Fibroblast of skin of abdomen (primary cell): ENCODE data around the gene KIN. TPM values are rescaled to one million over a fixed set of nuclear protein-coding genes. Genes with fewer than 3 reads are reported as not detected.
A peak's percentile ranks its signal among the peaks of the same experiment; 100 is the strongest.
"Not testable (repeated sequence)": the region's sequence is repeated elsewhere in the genome, so short reads cannot be mapped to it uniquely, and the experiment has no call there.

Experiments
- DNase-seq: peaks from one replicate; pipeline ENCODE4 v3.0.0-alpha.2; 2013
- polyA plus RNA-seq, 2 experiments: library from polyadenylated mRNA; unstranded; fragments of 120-200 nt; gene quantifications; one replicate each; pipeline ENCODE4 v1.2.1, GENCODE V29; 2013; ENCODE audit not compliant: insufficient read length in 2 of 2

Gene KIN, protein sequence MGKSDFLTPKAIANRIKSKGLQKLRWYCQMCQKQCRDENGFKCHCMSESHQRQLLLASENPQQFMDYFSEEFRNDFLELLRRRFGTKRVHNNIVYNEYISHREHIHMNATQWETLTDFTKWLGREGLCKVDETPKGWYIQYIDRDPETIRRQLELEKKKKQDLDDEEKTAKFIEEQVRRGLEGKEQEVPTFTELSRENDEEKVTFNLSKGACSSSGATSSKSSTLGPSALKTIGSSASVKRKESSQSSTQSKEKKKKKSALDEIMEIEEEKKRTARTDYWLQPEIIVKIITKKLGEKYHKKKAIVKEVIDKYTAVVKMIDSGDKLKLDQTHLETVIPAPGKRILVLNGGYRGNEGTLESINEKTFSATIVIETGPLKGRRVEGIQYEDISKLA
- polyA plus RNA-seq (2013, experiment 1 of 2; ENCODE audit: insufficient read length): 11.2 TPM
- 11.7 TPM for polyA plus RNA-seq (2013, experiment 2 of 2; ENCODE audit: insufficient read length)

DNA sequence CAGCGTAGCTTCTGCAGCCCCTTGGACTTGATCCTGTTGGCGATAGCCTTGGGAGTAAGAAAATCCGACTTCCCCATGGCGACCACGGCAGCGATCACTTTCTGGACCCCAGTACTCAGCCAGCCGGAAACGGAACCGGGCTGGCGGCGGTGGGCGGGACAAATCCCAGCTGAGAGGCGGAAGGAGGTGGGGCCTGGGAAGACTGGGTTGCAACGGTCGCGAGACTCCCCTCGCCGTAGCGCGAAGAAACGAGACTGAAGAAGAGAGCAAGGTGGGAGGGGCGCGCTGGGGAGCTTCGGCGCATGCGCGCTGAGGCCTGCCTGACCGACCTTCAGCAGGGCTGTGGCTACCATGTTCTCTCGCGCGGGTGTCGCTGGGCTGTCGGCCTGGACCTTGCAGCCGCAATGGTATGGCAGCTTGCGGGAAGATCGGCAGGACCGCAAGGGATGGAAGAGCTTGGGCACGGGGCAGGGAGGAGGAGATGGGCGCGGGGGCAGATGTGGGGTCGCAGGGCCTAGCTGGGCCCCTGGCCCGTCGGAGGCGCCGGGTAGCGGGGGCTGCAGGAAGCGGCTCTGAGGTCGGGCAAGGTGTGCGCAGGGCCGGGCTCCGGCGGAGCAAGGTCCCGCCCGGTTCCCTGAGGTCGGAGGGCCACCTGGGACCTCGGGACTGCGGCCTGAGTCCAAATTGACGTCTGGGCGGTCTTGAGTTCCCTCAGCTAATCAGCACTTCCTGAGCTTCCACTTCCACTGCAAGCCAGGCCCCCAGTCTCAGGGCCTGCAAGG lies at the start of gene KIN, which contains the start of gene ATP5F1C:
KIN (minus strand) TSS at position 137 of the 782 bp plus-strand sequence; CDS start at position 77, 60 bp downstream.
ATP5F1C (plus strand) TSS at position 321 of the 782 bp plus-strand sequence; CDS start at position 352, 31 bp downstream.
- DNase-seq: peak; percentile 96

DNA sequence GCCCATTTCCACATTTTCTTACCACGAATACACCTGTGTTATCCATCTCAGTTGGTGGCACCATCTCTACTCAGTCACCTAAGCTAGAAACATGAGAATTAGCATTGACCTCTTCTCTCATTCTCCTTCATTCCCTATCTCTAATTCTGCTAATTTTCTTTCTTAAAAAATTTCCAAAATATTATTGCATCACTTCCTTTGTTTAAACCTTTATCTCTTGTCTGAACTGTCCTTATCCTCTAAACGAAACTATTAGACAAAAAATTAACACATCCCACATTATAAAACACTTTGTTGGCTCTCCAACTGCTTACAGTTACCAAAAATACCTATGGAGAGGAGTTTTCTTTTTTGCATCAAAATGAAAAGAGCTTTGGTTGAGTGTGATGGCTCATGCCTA lies 48.8 kb upstream of the KIN start:
- DNase-seq: no peak

DNA sequence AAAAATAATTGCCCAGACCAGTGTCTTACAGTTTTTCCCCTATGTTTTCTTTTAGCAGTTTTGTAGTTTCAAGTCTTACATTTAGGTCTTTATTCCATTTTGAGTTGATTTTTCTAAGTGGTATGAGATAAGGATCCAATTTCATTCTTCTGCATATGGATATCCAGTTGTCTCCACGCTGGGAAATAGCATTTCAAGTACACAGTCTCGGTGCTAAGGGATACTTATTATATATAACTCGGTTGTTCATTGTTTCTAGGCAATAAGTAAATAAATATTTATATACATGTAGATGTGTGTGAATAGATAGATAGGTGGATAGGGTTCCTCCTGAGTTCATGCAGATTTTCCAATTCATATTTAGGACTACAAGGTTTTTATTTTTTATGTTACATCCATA lies 46.5 kb upstream of the KIN start:
- no peak for DNase-seq

DNA sequence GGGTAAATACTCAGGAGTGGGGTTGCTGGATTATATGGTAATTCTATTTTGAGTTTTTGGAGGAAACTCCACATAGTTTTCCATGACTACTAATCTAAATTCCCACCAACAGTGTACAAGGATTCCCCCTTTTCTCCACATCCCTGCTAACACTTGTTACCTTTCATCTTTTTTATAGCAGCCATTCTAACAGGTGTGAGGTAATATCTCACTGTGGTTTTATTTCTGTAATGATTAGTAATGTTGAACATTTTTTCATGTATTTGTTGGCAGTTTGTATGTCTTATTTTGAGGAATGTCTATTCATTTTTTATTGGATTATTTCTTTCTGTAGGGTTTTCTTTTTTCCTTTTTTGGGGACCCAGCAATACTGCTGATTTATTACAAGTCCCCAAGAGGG lies 45.4 kb upstream of the KIN start:
- DNase-seq: no peak

DNA sequence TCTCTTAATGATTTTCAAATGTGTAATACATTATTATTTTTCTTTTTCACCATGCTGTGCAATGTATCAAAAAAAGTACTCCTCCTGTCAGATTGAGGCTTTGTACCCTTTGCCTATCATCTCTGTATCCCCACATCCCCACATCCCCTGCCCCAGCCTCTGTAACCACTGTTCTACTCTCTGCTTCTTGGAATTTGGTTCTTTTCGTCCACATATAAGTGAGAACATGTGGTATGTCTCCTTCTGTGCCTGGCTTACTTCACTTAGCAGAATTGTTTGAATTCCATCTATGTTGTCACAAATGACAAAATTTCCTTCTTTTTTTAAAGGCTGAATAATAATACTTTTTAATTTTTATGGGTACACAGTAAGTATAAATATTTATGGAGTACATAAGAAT lies 44.3 kb upstream of the KIN start:
- DNase-seq: peak; percentile 21

DNA sequence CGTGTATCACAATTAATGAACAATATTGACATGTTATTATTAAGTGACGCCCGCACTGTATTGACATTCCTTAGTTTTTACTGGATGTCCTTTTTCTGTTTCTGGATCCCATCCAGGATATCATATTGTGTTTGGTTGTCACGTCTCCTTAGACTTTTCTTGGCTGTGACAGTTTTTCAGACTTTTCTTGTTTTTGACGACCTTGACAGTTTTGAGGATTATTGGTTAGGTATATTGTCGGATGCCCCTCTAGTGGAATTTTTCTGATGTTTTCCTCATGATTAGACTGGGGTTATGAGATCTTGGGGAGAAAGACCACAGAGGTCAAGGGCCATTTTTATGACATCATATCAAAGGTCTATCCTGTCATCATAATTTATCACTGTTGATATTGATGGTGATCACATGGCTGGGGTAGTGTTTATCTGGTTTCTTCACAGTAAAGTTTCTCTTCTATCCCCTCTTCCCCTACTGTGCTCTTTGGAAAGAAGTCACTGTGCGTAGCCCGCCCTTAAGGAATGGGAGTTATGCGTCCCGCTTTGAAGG lies 41.6 kb upstream of the KIN start:
- no peak for DNase-seq

DNA sequence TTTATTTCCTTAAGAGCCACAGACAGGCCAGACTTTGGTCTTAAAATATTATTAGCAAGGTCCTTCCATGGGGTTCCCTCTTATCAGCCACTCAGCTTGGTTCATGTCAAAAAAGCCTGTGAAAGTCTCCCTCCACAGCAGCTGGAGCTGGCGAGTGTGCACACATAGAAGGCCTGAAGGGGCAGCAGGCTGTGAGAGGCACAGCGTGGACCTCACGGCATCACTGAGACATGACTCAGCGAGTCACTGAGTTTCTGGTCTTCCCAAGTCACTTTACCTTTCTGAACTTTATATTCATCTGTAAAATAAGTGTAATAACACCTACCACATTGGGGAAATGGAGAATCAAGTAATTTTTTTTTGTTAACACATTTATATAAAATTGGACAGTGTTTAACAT lies 39.2 kb upstream of the KIN start:
- DNase-seq: peak; percentile 27

DNA sequence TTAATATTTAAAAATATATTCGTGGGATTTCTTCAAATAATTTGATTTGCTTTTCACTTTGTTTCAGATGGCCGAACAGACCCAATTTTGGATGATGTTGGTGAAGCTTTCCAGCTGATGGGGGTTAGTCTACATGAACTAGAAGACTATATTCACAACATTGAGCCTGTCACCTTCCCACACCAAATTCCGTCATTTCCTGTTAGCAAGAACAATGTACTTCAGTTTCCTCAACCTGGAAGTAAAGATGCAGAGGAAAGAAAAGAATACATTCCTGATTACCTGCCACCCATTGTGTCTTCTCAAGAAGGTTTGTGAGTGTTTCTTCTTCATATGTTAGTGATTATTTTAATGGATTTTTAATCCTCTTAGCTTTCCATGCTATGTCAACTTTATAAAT lies 36.5 kb upstream of the KIN start:
- no peak for DNase-seq

DNA sequence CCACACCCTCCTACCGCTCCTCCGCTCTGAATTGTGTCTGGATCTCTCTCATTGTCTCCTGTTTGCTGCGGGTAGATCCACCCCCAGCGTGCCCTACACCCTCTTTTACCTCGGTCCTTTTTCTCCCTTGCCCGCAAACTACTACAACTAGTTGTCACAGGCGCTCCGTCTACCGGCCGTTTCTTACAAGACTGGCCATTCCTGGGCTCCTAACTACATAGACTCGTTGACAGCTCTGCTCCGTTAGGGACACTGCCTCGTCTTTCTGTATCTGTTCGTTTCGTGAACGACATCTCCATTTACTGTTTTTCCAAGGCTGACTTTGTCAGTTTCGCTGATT lies 31.3 kb upstream of the KIN start:
- DNase-seq: peak; percentile 29

DNA sequence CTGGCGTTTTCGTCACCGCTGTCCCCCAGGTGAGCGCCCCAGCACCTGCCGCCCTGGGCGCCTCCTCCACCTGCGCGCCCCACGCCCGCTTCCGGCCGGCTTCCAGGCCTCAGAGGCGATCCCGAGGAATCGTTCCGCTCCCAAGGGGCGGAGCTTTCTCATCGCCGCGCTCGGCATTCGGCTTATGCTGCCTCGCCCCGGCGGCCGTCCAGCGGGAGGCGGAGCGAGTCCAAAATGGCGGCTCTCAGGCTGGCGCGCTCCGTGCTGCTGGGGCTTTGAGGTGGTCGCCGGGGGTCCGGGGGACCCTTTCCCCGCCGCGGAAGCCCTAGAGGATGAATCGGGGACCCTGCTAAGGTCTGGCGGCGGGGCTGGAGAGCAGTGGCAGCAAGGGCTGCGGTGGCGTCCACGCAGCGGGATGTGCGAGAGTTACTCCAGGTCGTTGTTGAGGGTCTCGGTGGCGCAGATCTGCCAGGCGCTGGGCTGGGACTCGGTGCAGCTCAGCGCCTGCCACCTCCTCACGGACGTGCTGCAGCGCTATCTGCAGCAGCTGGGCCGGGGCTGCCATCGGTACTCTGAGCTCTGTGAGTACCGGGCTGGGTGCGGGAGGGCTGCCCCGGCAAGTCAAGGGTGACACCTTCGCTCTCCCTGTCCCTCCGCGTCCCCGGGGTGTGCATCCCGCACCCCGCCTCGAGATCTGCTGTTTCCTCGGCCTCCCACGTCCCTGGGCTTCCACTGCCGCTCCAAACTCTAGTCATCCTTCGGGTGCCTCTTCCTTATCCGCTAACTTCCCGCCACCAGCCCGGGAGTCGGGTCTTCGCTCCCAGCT lies 30.7 kb upstream of the KIN start, which contains the start of gene TAF3:
TAF3 (plus strand) TSS at position 211 of the 826 bp plus-strand sequence; CDS start at position 416, 205 bp downstream.
- DNase-seq: peak; percentile 83

DNA sequence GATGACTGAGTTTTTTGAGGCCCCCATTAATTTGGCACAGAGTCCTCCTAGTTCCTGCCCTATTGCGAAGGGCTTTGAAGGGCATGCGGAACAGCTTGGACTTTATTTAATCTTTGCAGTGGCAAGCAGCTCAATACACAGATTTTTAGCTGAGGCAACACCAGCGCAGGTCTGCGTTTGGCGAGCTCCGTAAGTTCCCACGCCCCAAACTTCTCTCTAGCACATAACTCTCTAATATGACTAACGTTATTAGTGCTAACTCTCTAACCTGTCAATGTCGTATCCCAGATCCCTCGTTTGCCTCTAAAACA lies 30.1 kb upstream of the KIN start:
- DNase-seq: no peak

DNA sequence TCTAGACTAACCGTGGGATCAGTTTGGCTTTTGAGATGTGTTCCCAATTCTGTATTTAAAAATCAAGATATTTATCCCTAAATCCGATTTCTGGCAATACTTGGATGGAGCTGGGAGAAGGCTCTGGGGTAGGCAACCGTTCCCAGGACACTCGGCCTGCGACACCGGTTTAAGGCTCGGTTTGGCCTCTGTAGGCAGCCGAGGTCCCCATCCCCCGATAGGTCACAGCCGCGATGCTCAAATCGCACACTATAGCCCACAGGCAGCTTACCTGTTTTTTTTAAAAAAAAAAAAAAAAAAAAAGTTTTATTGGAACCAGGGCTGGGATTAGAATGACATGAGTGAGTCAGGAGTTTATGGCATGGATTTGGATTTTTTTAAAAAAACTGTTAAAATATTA lies 29.8 kb upstream of the KIN start:
- no peak for DNase-seq

DNA sequence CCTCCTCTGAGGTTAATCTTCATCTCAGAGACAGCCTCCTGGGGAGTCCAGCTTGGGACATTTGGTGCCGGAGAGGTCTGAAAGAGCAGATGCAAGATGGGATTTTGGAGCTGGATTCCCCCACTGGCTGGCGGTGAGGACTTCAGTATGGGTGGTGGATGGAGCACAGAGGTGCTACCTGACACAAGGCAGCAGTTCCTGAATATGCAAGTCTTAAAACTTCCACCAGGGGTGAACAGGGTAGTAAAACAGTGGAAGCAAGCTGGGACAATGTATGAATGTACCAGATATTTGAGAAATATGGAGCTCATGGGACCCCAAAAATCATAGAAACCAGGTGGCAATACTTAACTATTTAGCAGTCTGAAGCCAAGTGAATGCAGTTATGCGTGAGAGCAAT lies 25.7 kb upstream of the KIN start:
- DNase-seq: no peak

DNA sequence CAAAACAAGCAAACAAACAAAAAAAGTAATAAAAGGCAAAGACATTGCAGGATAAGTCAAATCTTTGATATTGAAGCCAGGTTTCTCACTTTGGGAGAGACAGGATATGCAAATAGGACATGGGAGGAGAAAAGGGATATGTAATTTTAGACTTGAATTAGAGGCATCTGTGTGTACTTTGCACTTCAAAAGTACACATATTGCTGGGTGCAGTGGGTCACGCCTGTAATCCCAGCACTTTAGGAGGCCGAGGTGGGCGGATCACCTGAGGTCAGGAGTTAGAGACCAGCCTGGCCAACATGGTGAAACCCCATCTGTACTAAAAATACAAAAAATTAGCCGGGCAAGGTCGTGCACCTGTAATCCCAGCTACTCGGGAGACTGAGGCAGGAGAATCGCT lies 23.9 kb upstream of the KIN start:
- not testable (repeated sequence) for DNase-seq

DNA sequence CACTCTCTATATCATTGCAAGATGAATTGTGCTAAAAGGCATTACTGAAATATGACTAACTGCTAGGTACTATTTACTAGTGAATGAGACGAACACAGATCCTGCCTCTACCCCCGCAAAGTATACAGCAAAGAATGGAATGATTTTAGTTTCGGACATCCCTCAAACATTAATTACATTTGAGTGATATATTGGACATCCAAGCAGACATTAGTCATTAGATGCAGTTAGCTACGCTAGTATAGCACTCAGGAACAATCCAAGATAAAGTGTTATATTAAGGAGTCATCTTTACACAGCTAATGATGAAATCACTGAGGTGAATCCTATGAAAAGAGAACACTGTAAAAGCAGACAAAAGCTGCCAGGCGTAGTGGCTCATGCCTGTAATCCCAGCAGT lies 23.2 kb upstream of the KIN start:
- DNase-seq: no peak

DNA sequence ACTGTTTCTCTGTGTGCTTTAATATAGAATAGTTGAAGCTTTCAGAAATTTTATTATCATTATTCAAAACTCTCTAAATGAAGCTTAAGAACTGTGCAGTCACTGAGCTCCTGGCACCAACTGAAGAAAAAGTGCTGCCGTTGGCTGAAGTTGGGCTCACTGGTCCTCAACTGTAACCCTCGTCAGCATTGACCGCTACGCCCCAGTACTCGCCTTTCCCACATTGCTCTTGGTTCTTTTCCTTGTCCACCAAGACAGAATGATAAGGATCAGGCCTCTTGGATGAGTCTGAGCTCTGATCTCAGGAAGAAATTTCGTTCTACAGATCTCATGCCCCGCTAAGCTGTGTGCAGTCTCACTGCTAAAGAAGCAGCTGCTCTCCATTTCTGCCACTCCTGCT lies 22.6 kb upstream of the KIN start:
- DNase-seq: no peak

DNA sequence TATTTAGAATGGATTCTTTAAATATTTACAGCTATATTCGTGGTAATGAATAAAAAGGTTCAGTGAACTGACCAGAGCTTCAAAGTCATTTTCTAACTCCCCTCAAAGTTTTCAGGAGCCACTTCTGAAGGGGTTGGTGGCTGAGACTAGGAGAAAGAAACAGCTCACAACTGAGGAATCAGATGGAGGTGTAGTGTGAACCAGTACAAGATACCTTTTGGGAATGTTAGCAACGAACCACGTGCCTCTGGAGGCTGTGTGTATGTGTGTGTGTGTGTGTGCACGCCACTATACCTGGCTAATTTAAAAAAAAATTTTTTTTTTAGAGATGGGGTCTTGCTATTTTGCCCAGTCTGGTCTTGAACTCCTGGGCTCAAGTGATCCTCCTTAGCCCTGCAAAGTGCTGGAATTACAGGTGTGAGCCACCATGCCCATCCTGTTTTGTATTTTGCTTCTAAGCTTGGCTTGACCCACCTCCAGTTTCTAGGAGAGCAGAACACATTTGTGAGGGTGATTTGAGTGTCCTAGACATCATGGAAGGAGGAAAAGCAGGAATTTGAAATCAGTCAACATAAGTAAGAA lies 21.0 kb upstream of the KIN start:
- DNase-seq: no peak

DNA sequence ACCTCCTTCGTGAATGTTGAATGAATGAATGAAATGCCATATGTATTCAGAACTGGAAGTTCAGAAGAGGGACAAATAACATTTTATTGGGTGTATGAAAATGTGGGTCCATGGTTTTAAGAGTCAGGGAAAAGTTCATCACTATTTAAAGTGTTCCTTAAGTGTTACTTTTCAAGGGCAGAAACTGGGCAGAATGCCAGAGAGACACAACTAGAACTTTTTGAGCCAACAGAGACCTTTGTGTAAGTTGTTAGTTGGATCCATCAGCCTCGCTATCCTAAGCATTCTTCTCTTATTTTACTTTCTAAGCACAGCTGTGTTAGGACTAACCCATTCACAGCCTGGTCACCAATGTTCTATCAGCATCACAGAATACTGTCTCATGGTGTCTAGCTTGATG lies 16.9 kb upstream of the KIN start:
- no peak for DNase-seq

DNA sequence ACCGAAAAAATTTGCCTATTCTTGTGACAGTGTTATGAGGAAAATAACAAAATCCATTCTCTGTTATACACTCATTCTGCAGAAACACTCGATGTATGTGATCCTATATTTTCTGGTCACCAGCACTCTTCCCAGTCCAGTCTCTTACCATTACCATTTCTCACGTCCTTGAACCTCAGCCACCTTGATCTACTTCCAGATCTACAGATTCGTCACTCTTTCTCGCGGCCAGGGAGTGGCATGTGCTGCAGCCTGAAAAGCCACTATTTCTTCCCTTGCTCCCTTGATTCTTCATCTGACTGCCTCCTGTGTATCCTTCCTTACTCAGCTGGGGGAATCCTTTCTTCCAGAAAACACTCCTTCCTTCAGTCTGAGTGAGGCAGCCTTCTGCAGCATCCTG lies 16.4 kb upstream of the KIN start:
- no peak for DNase-seq

DNA sequence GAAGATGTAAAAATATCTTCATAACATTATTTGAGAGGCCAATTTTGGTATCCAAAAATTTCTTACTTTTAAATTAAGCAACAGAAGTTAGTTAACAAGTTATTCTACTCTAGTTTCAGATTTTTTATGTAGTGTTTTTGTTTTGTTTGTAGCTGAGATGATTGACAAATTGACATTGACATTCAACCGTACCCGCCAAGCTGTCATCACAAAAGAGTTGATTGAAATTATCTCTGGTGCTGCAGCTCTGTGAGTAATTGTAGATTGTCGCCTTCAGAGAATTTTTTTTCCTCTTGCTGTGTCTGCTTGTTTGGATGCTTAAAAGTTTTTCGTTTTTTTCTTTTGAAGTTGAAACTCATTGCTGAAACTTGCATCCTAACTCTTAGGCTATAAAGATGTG lies 14.8 kb upstream of the KIN start:
- no peak for DNase-seq

DNA sequence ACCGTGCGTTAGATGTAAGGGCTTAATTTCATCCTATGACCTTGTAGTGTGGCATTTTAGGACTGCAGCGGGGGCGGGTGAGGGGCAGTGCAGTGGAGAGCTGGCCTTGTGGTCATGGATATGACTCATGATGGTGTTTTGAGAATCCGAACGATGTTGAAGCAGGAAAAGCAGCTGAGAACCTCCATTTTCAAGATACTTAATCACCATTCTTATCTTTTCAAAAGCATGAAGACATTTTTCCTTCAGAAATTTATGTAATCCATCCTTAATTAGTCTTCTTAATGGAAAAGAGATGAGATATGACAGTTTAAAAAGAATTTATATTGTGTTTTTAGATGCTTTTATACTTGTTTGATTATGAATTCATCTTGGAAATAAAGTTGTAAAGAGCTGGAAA lies 9.8 kb upstream of the KIN start:
- peak; percentile 89 for DNase-seq

DNA sequence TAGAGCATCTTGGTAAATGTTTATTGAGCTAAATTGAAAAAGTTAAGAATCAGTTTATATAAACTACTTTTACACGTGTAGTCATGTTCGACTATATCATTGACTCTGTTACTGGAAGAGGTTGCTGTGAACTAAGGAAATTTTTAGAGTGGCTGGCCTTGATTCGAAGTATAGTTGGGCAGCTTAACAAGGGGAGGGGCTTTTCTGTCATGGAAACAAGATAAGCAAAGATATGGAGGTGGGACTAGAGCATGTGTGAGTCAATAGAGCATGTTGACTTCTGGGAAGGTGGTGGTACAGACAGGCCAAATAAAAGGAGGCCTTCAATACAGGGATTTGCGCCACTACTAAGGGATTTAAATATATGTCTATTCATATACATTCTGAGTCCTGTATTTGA lies 7.8 kb upstream of the KIN start:
- DNase-seq: no peak
